ENCODE measurements around the gene LPAR2.
"Not testable (repeated sequence)": the region's sequence is repeated elsewhere in the genome, so short reads cannot be mapped to it uniquely, and the experiment has no call there.

LPAR2 gene

DNA sequence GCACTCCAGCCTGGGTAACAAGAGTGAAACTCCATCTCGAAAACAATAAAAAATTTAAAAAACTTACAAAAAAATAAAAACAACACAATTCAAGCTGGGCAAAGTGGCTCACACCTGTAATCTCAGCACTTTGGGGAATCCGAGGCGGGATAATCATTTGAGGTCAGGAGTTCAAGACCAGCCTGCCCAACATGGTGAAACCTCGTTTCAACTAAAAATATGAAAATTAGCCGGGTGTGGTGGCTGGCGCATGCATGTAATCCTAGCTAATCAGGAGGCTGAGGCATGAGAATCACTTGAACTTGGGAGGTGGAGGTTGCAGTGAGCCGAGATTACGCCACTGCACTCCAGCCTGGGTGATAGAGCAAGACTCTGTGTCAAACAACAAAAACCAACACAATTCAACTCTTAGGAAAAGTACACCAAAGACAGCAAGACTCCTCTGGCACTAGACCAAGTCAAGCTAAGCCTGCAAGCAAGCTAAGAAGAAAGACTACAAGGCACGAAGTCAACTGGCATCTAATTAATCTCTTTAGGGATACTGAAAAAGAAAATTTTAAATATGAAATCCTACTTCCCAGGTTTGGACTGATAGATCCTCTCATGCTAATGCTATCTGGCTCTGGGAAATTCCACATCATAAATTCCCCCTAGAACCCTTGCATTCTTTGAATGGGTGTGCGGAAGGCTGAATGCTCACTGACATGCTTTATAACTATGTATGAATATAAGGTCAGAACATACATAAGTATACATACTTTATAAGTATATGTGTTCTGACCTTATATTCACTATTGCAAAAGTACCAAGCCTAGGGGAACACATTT is 17.4 kb downstream of the LPAR2 start:
- H3K27me3 ChIP-seq (ENCODE audit: insufficient read depth, low read length), result no peaks in the 10 kb centered on the region
- no peak overlapping the region for H3K4me3 ChIP-seq (ENCODE audit: low read depth, low read length)
- H3K36me3 ChIP-seq (ENCODE audit: insufficient read depth, low read length), result no peaks in the 10 kb centered on the region
- no peaks in the 10 kb centered on the region for H3K79me2 ChIP-seq (ENCODE audit: control insufficient read depth, insufficient read depth, low read length, unreplicated experiment)
- H3K27ac ChIP-seq (ENCODE audit: low read depth, low read length), result no peak overlapping the region
- H3K4me1 ChIP-seq (ENCODE audit: control insufficient read depth, insufficient read depth, low read length, unreplicated experiment), result peaks cover 6% of the 10 kb centered on the region
- no peak overlapping the region for H2AFZ ChIP-seq (ENCODE audit: low read length, unreplicated experiment)

DNA sequence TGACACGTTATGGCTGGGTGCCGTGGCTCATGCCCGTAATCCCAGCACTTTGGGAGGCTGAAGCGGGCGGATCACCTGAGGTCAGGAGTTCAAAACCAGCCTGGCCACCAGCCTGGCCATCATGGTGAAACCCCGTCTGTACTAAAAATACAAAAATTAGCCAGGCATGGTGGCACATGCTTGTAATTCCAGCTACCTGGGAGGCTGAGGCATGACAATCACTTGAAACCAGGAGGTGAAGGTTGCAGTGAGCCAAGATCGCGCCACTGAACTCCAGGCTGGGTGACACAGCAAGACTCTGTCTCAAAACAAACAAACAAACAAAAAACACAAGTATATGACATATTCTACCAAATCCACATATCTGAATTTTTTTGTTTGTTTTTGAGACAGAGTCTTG is 21.3 kb downstream of the LPAR2 start:
- not testable (repeated sequence) for H2AFZ ChIP-seq (ENCODE audit: low read length, unreplicated experiment)

DNA sequence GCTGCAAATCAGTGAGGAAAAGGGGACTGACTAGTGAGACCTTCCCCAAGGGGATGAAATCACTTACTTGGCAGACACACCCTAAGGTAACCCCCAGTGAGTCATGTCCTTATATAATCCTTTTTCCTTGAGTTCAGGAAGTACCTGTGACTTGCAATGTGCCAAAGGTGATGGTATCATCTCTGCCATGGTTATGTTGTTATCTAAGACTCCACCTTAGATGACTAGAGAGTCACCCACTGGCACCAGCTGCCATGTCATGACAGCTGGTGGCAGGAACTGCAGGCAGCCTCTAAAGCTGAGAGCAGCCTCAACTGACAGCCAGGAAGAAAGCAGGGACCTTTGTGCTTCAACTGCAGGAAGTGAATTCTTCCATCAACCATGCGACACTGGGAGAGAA is 22.0 kb downstream of the LPAR2 start:
- Histone ChIP-seq H3K27me3 (ENCODE audit: insufficient read depth, low read length) (no peaks in the 10 kb centered on the region), H3K27ac (ENCODE audit: low read depth, low read length) (no peak overlapping the region), H2AFZ (ENCODE audit: low read length, unreplicated experiment) (no peak overlapping the region)

More for the DNA sequence above, 21.3 kb downstream of the LPAR2 start:
- not testable (repeated sequence) for H3K4me3 ChIP-seq (ENCODE audit: low read depth, low read length); H3K27ac ChIP-seq (ENCODE audit: low read depth, low read length); H3K4me1 ChIP-seq (ENCODE audit: control insufficient read depth, insufficient read depth, low read length, unreplicated experiment); H3K27me3 ChIP-seq (ENCODE audit: insufficient read depth, low read length); H3K79me2 ChIP-seq (ENCODE audit: control insufficient read depth, insufficient read depth, low read length, unreplicated experiment); H3K36me3 ChIP-seq (ENCODE audit: insufficient read depth, low read length)

GRCh38 chr19:19602713-19603324 is 25.2 kb downstream of the LPAR2 start:
- Histone ChIP-seq H3K79me2 (ENCODE audit: control insufficient read depth, insufficient read depth, low read length, unreplicated experiment) (no peaks in the 10 kb centered on the region), H2AFZ (ENCODE audit: low read length, unreplicated experiment) (no peak overlapping the region), H3K4me1 (ENCODE audit: control insufficient read depth, insufficient read depth, low read length, unreplicated experiment) (peaks cover 6% of the 10 kb centered on the region), H3K27ac (ENCODE audit: low read depth, low read length) (no peak overlapping the region), H3K4me3 (ENCODE audit: low read depth, low read length) (no peak overlapping the region), H3K36me3 (ENCODE audit: insufficient read depth, low read length) (no peaks in the 10 kb centered on the region), H3K27me3 (ENCODE audit: insufficient read depth, low read length) (no peaks in the 10 kb centered on the region)

More for the DNA sequence above, 22.0 kb downstream of the LPAR2 start:
- H3K79me2 ChIP-seq (ENCODE audit: control insufficient read depth, insufficient read depth, low read length, unreplicated experiment), result no peaks in the 10 kb centered on the region
- peaks cover 6% of the 10 kb centered on the region for H3K4me1 ChIP-seq (ENCODE audit: control insufficient read depth, insufficient read depth, low read length, unreplicated experiment)
- H3K36me3 ChIP-seq (ENCODE audit: insufficient read depth, low read length), result no peaks in the 10 kb centered on the region
- no peak overlapping the region for H3K4me3 ChIP-seq (ENCODE audit: low read depth, low read length)

DNA sequence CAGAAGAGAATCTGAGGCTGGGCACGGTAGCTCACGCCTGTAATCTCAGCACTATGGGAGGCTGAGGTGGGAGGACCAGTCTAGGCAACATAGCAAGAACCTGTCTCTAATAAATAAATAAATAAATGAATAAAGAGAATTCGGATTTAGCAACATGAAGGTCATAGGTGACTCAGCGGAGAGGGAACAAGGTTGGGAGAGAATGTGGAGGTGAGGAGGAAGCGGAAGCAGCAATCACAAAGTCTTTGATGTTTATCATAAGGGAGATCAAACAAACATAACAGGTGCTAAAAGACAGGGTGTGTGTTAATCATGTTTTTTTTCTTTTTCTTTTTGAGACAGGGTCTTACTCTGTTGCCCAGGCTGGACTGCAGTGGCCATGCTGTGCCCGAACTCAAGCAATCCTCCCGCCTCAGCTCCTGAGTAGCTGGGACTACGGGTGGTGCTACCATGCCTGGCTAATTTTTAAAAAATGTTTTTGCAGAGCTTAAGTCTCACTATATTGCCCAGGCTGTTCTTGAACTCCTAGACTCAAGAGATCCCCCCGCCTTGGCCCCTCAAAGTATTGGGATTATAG is 25.8 kb downstream of the LPAR2 start:
- Histone ChIP-seq H3K27ac (ENCODE audit: low read depth, low read length) (no peak overlapping the region), H3K4me1 (ENCODE audit: control insufficient read depth, insufficient read depth, low read length, unreplicated experiment) (peaks cover 6% of the 10 kb centered on the region), H3K27me3 (ENCODE audit: insufficient read depth, low read length) (no peaks in the 10 kb centered on the region)

DNA sequence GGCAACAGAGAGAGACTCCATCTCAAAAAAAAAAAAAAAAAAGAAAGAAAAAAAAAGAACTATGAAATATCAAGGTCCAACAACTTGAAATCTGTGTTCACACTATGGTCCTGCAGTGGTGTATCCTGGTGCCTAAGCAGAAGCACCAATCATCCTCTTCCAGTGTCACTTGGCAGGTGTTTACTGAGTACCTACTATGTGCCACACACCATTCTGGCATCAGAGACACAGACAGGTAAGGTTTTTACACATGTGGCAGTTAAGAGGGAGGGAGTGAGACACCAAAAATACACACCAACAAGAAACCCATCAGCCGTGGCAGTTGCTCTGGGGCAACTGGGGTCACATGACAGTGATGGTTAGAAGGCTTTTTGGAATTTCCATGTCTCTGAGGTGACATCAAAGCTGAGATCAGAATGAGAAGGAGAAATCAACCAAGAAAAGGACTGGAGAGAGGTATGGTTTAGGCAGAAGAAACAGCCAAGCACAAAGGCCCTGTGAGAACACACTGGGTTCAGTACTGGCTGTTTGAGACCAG is 27.2 kb downstream of the LPAR2 start:
- Histone ChIP-seq H3K27ac (ENCODE audit: low read depth, low read length) (no peak overlapping the region), H3K4me3 (ENCODE audit: low read depth, low read length) (no peak overlapping the region), H3K4me1 (ENCODE audit: control insufficient read depth, insufficient read depth, low read length, unreplicated experiment) (peaks cover 2% of the 10 kb centered on the region), H3K27me3 (ENCODE audit: insufficient read depth, low read length) (no peaks in the 10 kb centered on the region), H3K79me2 (ENCODE audit: control insufficient read depth, insufficient read depth, low read length, unreplicated experiment) (no peaks in the 10 kb centered on the region), H3K36me3 (ENCODE audit: insufficient read depth, low read length) (no peaks in the 10 kb centered on the region), H2AFZ (ENCODE audit: low read length, unreplicated experiment) (no peak overlapping the region)

More for the DNA sequence above, 25.8 kb downstream of the LPAR2 start:
- H3K79me2 ChIP-seq (ENCODE audit: control insufficient read depth, insufficient read depth, low read length, unreplicated experiment), result no peaks in the 10 kb centered on the region
- no peak overlapping the region for H2AFZ ChIP-seq (ENCODE audit: low read length, unreplicated experiment)
- H3K4me3 ChIP-seq (ENCODE audit: low read depth, low read length), result no peak overlapping the region
- no peaks in the 10 kb centered on the region for H3K36me3 ChIP-seq (ENCODE audit: insufficient read depth, low read length)

- not testable (repeated sequence) for H3K36me3 ChIP-seq (ENCODE audit: insufficient read depth, low read length); H2AFZ ChIP-seq (ENCODE audit: low read length, unreplicated experiment); H3K27ac ChIP-seq (ENCODE audit: low read depth, low read length); H3K27me3 ChIP-seq (ENCODE audit: insufficient read depth, low read length); H3K4me1 ChIP-seq (ENCODE audit: control insufficient read depth, insufficient read depth, low read length, unreplicated experiment); H3K4me3 ChIP-seq (ENCODE audit: low read depth, low read length); H3K79me2 ChIP-seq (ENCODE audit: control insufficient read depth, insufficient read depth, low read length, unreplicated experiment)
These were observed 29.1 kb downstream of the LPAR2 start for GRCh38 chr19:19598728-19599451.

DNA sequence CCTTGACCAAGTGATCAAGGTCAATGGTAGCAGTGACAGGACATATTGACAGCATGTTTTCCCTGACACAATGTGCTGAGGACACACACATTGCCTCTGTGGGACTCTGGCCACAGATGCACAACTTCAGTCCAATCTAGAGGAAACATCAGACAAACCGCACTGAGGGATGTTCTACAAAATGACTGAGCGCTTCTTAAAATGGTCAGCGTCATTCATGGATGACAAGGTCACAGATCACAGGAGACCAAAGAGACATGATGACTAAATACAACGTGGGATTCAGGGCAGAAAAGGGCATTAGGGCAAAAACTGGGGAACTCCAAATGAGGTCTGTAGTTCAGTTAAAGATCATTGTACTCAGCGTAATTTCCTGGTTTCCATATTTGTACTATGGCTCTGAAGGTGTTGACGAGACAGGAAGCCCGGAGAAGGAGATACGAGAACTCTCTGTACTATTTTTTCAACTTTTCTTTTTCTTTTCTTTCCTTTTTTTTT is 30.2 kb downstream of the LPAR2 start:
- Histone ChIP-seq H3K36me3 (ENCODE audit: insufficient read depth, low read length) (no peaks in the 10 kb centered on the region), H3K79me2 (ENCODE audit: control insufficient read depth, insufficient read depth, low read length, unreplicated experiment) (no peaks in the 10 kb centered on the region), H3K4me1 (ENCODE audit: control insufficient read depth, insufficient read depth, low read length, unreplicated experiment) (peaks cover 9% of the 10 kb centered on the region), H3K27ac (ENCODE audit: low read depth, low read length) (no peak overlapping the region), H2AFZ (ENCODE audit: low read length, unreplicated experiment) (no peak overlapping the region), H3K4me3 (ENCODE audit: low read depth, low read length) (no peak overlapping the region), H3K27me3 (ENCODE audit: insufficient read depth, low read length) (no peaks in the 10 kb centered on the region)

GRCh38 chr19:19595171-19595701 is 32.8 kb downstream of the LPAR2 start:
- H3K36me3 ChIP-seq (ENCODE audit: insufficient read depth, low read length), result no peaks in the 10 kb centered on the region
- no peak overlapping the region for H3K4me3 ChIP-seq (ENCODE audit: low read depth, low read length)
- peak overlapping the region; percentile 62 for H3K27ac ChIP-seq (ENCODE audit: low read depth, low read length)
- H2AFZ ChIP-seq (ENCODE audit: low read length, unreplicated experiment), result no peak overlapping the region
- H3K4me1 ChIP-seq (ENCODE audit: control insufficient read depth, insufficient read depth, low read length, unreplicated experiment), result peaks cover 20% of the 10 kb centered on the region
- no peaks in the 10 kb centered on the region for H3K79me2 ChIP-seq (ENCODE audit: control insufficient read depth, insufficient read depth, low read length, unreplicated experiment)
- H3K27me3 ChIP-seq (ENCODE audit: insufficient read depth, low read length), result no peaks in the 10 kb centered on the region

GRCh38 chr19:19594381-19594780 is 33.6 kb downstream of the LPAR2 start:
- H3K27ac ChIP-seq (ENCODE audit: low read depth, low read length), result no peak overlapping the region
- peaks cover 20% of the 10 kb centered on the region for H3K4me1 ChIP-seq (ENCODE audit: control insufficient read depth, insufficient read depth, low read length, unreplicated experiment)
- H3K36me3 ChIP-seq (ENCODE audit: insufficient read depth, low read length), result no peaks in the 10 kb centered on the region
- H3K4me3 ChIP-seq (ENCODE audit: low read depth, low read length), result no peak overlapping the region
- no peaks in the 10 kb centered on the region for H3K27me3 ChIP-seq (ENCODE audit: insufficient read depth, low read length)
- H2AFZ ChIP-seq (ENCODE audit: low read length, unreplicated experiment), result no peak overlapping the region
- no peaks in the 10 kb centered on the region for H3K79me2 ChIP-seq (ENCODE audit: control insufficient read depth, insufficient read depth, low read length, unreplicated experiment)

All from ACC112 (cell line).